ENCODE measurements around the gene MAP4K2. TPM values are rescaled to one million over a fixed set of nuclear protein-coding genes. Genes with fewer than 3 reads are reported as not detected.

MAP4K2 gene
- total RNA-seq, 4 donors from 2014 or later, result 3.6 to 9.0 (median 6.1) TPM

DNA sequence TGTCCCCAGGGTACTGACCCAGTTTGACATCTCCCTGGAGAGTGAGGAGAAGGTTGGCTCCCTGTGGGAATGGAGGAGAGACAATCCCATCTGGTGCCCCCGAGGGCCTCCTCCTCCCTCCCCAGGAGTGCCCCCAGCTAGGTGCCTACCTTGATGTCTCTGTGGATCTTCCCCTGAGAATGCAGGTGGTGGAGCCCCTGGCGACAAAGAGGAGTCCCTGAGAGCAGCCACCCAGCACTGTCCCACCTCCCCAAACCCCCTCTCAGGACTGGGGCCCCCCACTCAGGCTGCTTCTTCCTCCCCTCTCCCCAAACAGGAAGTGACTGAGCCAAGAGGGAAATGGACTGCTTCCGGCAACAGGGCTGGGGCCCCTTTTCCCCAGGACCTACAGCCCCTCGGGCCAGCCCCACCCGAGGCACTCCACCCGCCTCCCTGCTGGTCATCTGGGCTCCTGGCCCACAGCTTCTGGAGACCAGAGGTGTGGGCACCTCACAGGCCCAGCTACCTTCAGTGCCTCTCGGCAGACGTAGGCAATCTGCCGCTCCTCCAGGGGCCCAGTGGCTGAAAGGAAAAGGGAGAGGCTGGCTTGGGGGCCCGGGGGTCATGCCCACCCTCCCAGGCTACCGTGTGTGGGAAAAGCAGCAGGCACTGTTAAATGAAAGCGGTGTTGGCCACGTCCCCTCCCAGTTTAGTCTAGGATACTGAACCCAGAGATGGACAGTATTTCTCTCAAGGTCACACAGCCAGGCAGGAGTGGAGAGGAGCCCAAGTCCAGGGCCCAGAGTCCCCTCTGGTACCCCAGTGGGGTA is 1.2 kb downstream of the MAP4K2 start:
- WGBS, 2 donors, result 21% methylated on average over 4 of the region's 13 CpGs; no CpG with 5 or more reads in 1 of the 2 donors

DNA sequence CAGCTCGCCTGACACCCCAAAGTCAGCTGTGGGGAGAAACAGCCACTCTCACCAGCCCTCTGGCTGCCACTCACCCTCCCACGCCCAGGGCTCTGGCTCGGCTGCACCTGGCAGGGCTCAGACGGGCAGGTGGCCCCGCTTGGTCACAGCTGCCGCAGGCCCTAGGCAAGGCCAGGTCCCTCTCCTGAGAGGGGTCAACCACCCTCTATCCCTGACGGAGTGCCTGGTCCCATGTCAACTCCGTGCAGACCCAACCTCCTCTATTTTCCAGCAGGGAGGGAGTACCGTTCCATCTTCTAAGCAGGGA is 1.9 kb downstream of the MAP4K2 start:
- Histone ChIP-seq H3K4me3 (no peak overlapping the region), H3K4me1 (peaks cover 21 to 37% (median 24%) of the 10 kb centered on the region in 3 donors), H3K36me3 (peaks cover 0 to 39% (median 8%) of the 10 kb centered on the region in 3 donors), H3K27me3 (no peaks in the 10 kb centered on the region), H3K9me3 (no peaks in the 10 kb centered on the region), H3K27ac (peak overlapping the region in 3 of 4 donors; percentile 78 to 92 (median 86))
- intact Hi-C loops (cut with DNase I), result no loop called here
- WGBS, 2 donors, result 83% methylated on average over 8 of the region's 9 CpGs; no CpG with 5 or more reads in 1 of the 2 donors
- no peak for DNase-seq
- TF ChIP-seq POLR2A (IDR thresholded peaks at IDR 0.05), result no peak
- TF ChIP-seq, protein P1, sequence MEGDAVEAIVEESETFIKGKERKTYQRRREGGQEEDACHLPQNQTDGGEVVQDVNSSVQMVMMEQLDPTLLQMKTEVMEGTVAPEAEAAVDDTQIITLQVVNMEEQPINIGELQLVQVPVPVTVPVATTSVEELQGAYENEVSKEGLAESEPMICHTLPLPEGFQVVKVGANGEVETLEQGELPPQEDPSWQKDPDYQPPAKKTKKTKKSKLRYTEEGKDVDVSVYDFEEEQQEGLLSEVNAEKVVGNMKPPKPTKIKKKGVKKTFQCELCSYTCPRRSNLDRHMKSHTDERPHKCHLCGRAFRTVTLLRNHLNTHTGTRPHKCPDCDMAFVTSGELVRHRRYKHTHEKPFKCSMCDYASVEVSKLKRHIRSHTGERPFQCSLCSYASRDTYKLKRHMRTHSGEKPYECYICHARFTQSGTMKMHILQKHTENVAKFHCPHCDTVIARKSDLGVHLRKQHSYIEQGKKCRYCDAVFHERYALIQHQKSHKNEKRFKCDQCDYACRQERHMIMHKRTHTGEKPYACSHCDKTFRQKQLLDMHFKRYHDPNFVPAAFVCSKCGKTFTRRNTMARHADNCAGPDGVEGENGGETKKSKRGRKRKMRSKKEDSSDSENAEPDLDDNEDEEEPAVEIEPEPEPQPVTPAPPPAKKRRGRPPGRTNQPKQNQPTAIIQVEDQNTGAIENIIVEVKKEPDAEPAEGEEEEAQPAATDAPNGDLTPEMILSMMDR (IDR thresholded peaks at IDR 0.05), result no peak

More for the DNA sequence above, 1.2 kb downstream of the MAP4K2 start:
- Histone ChIP-seq H3K4me3 (peak overlapping the region in 3 of 4 donors; percentile 57 to 78 (median 63)), H3K9me3 (no peaks in the 10 kb centered on the region), H3K4me1 (peaks cover 21 to 37% (median 24%) of the 10 kb centered on the region in 3 donors), H3K27me3 (no peaks in the 10 kb centered on the region), H3K36me3 (peaks cover 2 to 39% (median 8%) of the 10 kb centered on the region in 3 donors), H3K27ac (peak overlapping the region; percentile 56 to 92 (median 82))
- intact Hi-C loops (cut with DNase I), result no loop called here
- DNase-seq, result no peak
- no peak for TF ChIP-seq POLR2A (IDR thresholded peaks at IDR 0.05)
- TF ChIP-seq, protein P1 (IDR thresholded peaks at IDR 0.05), result no peak

DNA sequence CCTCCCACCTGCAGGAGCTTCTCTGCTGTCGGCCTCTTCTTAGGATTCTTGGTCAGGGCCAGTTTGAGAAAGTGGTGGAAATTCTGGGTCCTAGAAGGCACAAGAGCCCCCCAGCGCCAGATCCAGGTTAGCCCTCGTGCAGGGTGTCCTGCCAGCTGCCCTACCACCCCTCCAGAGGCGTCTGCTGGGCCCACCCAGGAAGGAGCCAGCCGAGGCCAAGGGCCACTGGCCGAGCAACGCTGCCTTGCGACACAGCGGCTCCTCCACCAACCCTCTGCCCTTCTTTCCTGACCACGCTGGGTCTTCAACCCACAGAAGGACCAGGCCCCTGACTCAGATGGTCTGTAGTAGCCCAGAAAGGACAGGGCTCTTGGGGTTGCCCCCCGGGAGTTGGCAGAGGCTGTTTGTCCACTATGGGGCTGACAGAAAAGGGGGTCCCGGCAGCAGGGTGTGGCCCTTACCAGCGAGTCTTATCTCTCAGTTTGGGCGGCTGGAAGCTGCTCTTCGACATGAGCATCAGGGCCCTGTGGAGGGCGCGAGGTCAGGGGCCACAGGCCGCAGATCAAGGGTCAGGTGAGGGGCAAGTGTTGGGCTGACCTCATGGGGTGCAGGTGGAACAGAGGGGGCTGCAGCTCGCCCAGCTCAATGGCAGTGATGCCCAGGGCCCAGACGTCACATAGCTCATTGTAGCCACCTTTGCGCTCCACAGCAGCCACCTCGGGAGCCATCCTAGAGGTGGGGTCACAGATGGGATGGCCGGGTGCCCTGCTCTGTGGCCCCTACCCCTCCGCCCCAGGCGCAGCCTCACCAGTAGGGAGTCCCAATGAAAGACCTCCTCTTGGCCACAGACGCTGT is 2.5 kb downstream of the MAP4K2 start:
- DNase-seq, result no peak
- peaks cover 0 to 37% (median 8%) of the 10 kb centered on the region in 3 donors for H3K36me3 ChIP-seq
- H3K9me3 ChIP-seq, result no peaks in the 10 kb centered on the region
- H3K27ac ChIP-seq, result peak overlapping the region in 1 of 4 donors; percentile 92
- intact Hi-C loops (cut with DNase I), result no loop called here
- no peak overlapping the region for H3K4me3 ChIP-seq
- WGBS, 2 donors, result 66 to 80% methylated on average over 10 to 17 of the region's 26 CpGs
- H3K4me1 ChIP-seq, result peaks cover 21 to 37% (median 24%) of the 10 kb centered on the region in 3 donors
- TF ChIP-seq, protein P1 (IDR thresholded peaks at IDR 0.05), result no peak
- no peak for TF ChIP-seq POLR2A (IDR thresholded peaks at IDR 0.05)
- no peaks in the 10 kb centered on the region for H3K27me3 ChIP-seq

DNA sequence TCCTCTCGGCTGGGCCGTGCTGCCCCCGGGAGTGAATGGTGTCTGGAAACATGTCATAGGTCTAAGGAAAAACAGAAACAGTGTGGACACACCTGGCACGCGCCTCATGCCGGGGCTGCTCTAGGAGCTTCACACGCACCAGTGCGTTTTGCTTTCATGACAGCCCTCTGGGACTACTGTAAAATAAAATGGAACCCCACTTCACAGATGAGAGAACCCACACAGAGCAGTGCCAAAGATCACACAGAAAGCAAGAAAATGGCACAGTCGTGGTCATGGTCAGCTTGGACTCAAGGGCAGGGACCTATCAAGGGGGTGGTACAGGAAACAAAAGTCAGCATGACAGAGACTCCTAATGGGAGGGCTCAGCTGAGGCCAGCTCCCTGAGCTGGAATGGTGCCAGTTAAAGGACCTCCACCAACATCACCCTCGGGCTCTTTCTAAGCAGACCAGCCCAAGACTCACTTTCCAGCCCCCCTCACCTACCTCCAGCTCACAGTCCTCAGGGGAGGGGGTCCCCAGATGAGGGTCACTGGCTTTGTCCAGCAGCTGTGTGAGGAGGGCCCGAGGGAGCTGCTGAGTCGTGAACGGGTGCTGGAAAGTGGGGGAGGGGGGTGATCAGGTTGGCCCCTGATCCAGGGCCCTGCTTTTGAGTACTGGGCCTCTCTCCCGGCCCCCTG is 3.3 kb downstream of the MAP4K2 start:
- TF ChIP-seq, protein P1 (IDR thresholded peaks at IDR 0.05), result no peak
- no peak for TF ChIP-seq POLR2A (IDR thresholded peaks at IDR 0.05)
- Histone ChIP-seq H3K9me3 (no peaks in the 10 kb centered on the region), H3K36me3 (peaks cover 0 to 30% (median under 1%) of the 10 kb centered on the region in 3 donors), H3K27ac (peak overlapping the region in 1 of 4 donors; percentile 4), H3K27me3 (no peaks in the 10 kb centered on the region), H3K4me1 (peaks cover 21 to 35% (median 23%) of the 10 kb centered on the region in 3 donors), H3K4me3 (no peak overlapping the region)
- 73 to 82% methylated on average over 5 to 13 of the region's 14 CpGs for WGBS, 2 donors
- DNase-seq, result no peak
- intact Hi-C loops (cut with DNase I), result no loop called here
